Measurements from ENCODE around the gene PRDM16. TPM values are rescaled to one million over a fixed set of nuclear protein-coding genes. Genes with fewer than 3 reads are reported as not detected.

The PRDM16 gene
- total and polyA plus RNA-seq, 8 donors, result 9.6 to 18.0 (median 14.7) TPM

DNA sequence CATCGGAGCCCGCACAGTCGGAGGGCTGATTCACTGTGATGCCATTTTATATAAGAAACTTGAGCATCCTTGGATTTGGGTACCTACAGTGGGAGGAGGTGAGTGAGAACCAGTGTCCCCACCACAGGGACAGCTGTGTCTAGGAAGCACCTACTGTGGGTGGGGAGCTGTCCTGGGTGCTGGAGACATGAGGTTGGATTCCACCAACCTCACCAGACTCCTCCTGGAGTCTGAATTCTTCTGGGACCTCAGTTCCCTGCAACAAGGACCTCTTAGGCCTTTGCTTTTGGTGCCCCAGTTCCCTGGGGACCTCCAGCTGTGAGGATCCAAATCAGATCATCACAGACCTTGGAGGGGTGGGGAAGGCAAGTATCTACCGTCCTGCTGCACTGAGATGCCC is 188.8 kb downstream of the PRDM16 start:
- ATAC-seq, result no peak
- Histone ChIP-seq H3K4me3 (no peak overlapping the region), H3K27me3 (peaks cover 0 to 9% of the 10 kb centered on the region in 2 donors), H3K36me3 (no peaks in the 10 kb centered on the region), H3K27ac (no peak overlapping the region), H3K4me1 (no peaks in the 10 kb centered on the region), H3K9me3 (no peaks in the 10 kb centered on the region)
- TF ChIP-seq, protein P1, sequence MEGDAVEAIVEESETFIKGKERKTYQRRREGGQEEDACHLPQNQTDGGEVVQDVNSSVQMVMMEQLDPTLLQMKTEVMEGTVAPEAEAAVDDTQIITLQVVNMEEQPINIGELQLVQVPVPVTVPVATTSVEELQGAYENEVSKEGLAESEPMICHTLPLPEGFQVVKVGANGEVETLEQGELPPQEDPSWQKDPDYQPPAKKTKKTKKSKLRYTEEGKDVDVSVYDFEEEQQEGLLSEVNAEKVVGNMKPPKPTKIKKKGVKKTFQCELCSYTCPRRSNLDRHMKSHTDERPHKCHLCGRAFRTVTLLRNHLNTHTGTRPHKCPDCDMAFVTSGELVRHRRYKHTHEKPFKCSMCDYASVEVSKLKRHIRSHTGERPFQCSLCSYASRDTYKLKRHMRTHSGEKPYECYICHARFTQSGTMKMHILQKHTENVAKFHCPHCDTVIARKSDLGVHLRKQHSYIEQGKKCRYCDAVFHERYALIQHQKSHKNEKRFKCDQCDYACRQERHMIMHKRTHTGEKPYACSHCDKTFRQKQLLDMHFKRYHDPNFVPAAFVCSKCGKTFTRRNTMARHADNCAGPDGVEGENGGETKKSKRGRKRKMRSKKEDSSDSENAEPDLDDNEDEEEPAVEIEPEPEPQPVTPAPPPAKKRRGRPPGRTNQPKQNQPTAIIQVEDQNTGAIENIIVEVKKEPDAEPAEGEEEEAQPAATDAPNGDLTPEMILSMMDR (IDR thresholded peaks at IDR 0.05), result no peak
- DNase-seq, result peak in 1 of 4 donors; percentile 13
- intact Hi-C loops (cut with DNase I), result no loop called here

DNA sequence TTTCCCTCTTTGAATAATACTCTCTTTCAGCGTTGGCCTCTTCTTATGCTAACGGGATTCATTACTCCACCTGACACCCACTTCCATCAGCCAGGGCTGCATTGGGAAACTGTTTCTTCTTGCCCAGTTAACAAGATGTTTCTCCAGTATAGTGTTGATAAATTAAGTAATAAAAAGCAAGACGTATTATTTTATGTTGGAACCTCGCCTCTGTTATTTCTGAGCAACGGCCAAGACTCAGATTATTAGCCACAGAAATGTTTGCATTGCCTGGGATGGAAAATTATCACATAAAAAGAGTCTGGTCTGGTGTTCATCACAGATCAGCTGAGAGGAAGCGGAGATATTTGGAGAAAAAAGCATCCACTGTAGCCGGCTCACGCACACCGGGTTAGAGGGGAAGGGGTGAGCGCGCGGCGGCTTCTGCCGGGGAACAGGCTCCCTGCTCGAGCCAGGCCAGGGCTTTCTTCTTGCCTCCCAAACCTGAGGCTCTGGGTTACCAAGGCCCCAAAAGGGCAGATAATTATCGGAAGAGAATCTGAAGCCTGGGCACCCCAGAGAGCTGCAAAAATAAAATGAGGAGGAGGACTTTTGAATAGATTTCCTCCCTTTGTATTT is 189.5 kb downstream of the PRDM16 start:
- Histone ChIP-seq H3K27me3 (peaks cover 0 to 15% of the 10 kb centered on the region in 2 donors), H3K27ac (no peak overlapping the region), H3K36me3 (no peaks in the 10 kb centered on the region), H3K4me3 (no peak overlapping the region), H3K9me3 (no peaks in the 10 kb centered on the region), H3K4me1 (no peaks in the 10 kb centered on the region)
- peak in 1 of 4 donors; percentile 51 for DNase-seq
- intact Hi-C loops (cut with DNase I), result no loop called here
- ATAC-seq, result no peak
- TF ChIP-seq, protein P1 (IDR thresholded peaks at IDR 0.05), result no peak

DNA sequence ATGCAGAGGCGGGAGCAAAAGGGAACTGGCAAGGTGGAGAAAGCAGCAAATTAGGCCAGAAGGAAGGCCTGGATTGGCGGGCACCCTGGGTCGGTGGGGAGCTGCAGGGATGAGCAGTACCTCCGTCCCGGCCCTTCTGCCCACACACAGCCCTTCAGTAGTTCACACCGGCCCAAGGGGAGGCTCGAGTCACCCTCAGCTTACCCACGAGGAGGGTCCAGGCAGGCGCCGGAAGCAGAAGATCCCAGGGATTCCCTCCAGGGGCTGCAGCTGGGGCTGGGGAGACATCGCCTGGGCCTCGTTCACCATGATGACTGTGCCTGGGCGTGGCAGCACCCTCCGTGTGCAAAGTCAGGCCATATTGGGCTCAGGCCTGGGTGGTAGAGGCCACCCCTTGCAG is 190.0 kb downstream of the PRDM16 start:
- peaks cover 0 to 20% of the 10 kb centered on the region in 2 donors for H3K27me3 ChIP-seq
- H3K36me3 ChIP-seq, result no peaks in the 10 kb centered on the region
- H3K9me3 ChIP-seq, result no peaks in the 10 kb centered on the region
- H3K4me3 ChIP-seq, result no peak overlapping the region
- intact Hi-C loops (cut with DNase I), result no loop called here
- no peak overlapping the region for H3K27ac ChIP-seq
- no peaks in the 10 kb centered on the region for H3K4me1 ChIP-seq
- DNase-seq (peak in 1 of 4 donors; percentile 53), ATAC-seq (no peak)
- TF ChIP-seq, protein P1 (IDR thresholded peaks at IDR 0.05), result no peak

DNA sequence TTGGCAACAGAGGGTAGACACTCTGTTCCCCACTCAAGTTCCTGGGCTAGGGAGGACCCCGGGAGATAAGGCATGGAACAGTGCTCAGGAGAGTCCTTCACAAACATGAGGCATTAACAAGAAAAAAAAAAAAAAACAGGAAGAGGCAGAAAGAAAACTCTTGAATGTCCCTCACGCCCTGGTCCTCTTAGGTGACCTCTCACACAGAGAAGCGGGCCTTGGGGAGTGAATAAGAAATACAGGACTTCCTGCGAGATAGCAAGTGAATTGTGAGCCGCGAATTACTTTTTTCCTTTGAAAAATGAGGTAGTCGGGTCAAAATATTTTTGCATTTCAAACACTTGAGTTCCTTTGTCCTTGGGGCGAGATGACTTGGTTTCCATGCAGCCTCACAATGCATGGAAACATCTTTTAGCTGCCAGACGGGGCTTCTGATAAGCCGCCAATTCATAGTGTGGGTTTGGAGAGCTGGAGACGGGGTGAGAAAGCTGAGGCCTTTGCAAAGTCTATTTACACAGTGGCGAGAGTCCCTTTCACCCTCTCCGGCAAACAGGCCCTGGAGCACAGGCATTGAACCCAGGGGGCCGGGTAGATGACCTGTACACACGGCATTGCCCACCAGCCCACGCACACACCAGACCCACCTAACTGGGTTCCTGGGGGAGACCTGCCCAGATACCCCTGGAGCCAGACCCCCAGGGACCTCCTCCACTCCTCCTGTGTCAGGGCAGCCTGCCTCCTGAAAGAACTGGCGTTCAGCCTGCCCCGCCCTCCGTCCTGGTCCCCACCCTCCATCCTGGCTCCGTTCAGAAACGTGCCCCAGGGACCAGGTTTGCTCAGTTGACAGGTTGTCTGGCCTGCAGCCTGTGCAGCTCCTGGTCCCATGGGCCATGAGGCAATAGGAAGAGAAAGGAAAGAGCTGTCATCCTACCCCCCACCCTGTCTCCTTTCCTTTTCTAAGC is 192.3 kb downstream of the PRDM16 start:
- DNase-seq (peak in 1 of 4 donors; percentile 46), ATAC-seq (no peak)
- Histone ChIP-seq H3K9me3 (no peaks in the 10 kb centered on the region), H3K27ac (no peak overlapping the region), H3K36me3 (no peaks in the 10 kb centered on the region), H3K4me3 (no peak overlapping the region), H3K27me3 (peaks cover 0 to 41% of the 10 kb centered on the region in 2 donors), H3K4me1 (no peaks in the 10 kb centered on the region)
- intact Hi-C loops (cut with DNase I), result no loop called here
- TF ChIP-seq, protein P1 (IDR thresholded peaks at IDR 0.05), result no peak

DNA sequence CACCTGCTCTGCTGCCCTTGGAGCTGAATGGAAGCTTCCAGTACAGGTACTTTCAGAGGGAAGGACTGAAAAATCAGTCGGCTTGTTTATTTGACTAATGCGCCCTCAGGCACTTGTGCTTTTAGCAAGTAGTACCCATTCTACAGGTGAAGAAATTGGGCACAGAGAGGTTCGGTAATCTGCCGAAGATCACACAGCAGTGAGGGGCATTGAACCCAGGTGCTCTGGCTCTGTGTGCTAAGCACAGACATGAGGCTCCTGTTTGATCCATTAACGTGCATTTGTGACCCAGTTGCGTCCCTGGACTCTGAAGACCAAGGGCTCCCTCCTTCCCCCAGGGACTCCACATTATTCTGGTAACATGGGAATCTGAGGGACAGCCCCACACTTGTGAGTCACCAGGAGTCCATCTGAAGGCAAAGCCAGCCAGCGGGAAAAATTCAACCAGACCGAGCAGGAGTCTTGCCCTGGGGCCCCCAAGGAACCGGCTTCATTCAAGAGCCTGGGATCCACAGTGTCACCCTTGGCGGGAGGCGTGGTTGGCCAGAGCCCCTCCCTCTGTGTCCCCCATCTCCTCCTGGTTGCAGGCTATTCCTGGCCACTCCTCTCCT is 193.1 kb downstream of the PRDM16 start:
- intact Hi-C loops (cut with DNase I), result no loop called here
- DNase-seq (peak in 1 of 4 donors; percentile 30), ATAC-seq (no peak)
- Histone ChIP-seq H3K4me3 (no peak overlapping the region), H3K9me3 (no peaks in the 10 kb centered on the region), H3K27ac (no peak overlapping the region), H3K36me3 (no peaks in the 10 kb centered on the region), H3K4me1 (no peaks in the 10 kb centered on the region), H3K27me3 (peaks cover 0 to 43% of the 10 kb centered on the region in 2 donors)
- TF ChIP-seq, protein P1 (IDR thresholded peaks at IDR 0.05), result no peak

Measured in left lung (tissue), 10 donors.